Activated CD4-positive, alpha-beta T cell treated with anti-CD3 and anti-CD28 coated beads, Interleukin-2, amount 50 U/mL, for 16 hours (primary cell): ENCODE measurements around the gene MESD.

Experiments used
- DNase-seq: peaks from one replicate; pipeline ENCODE4 v3.0.0-alpha.2; 2020

MESD gene

GRCh38 chr15:80957556-80957955 is 32.1 kb downstream of the MESD start:
- DNase-seq: no peak

GRCh38 chr15:80955571-80956452 is 33.8 kb downstream of the MESD start:
- peak; percentile 89 for DNase-seq

GRCh38 chr15:80953953-80954778 is 35.5 kb downstream of the MESD start:
- DNase-seq: no peak

GRCh38 chr15:80953001-80953952 is 36.3 kb downstream of the MESD start:
- no peak for DNase-seq

GRCh38 chr15:80951941-80952340 is 37.7 kb downstream of the MESD start:
- DNase-seq: no peak

- DNase-seq: no peak
Measured at GRCh38 chr15:80950291-80951078, 39.1 kb downstream of the MESD start.

GRCh38 chr15:80949756-80950155 is 39.9 kb downstream of the MESD start:
- DNase-seq: no peak

- no peak for DNase-seq
Measured at GRCh38 chr15:80948651-80949292, 40.8 kb downstream of the MESD start.

GRCh38 chr15:80946576-80946975 is 43.0 kb downstream of the MESD start:
- DNase-seq: no peak

GRCh38 chr15:80945605-80946004 is 44.0 kb downstream of the MESD start:
- no peak for DNase-seq

- DNase-seq: no peak
Measured at GRCh38 chr15:80944818-80945217, 44.8 kb downstream of the MESD start.

- DNase-seq: no peak
Measured at GRCh38 chr15:80942746-80943565, 46.7 kb downstream of the MESD start.

- DNase-seq: no peak
Measured at GRCh38 chr15:80942266-80942665, 47.4 kb downstream of the MESD start.

GRCh38 chr15:80940851-80941250 is 48.8 kb downstream of the MESD start:
- no peak for DNase-seq

GRCh38 chr15:80940331-80940730 is 49.3 kb downstream of the MESD start:
- no peak for DNase-seq

- DNase-seq: no peak
Measured at GRCh38 chr15:80939216-80939615, 50.4 kb downstream of the MESD start.

- no peak for DNase-seq
Measured at GRCh38 chr15:80937718-80938117, 51.9 kb downstream of the MESD start.

- DNase-seq: no peak
Measured at GRCh38 chr15:80936288-80937078, 53.1 kb downstream of the MESD start.

- no peak for DNase-seq
Measured at GRCh38 chr15:80934761-80935221, 54.8 kb downstream of the MESD start.

GRCh38 chr15:80932989-80933388 is 56.6 kb downstream of the MESD start:
- no peak for DNase-seq
